ENCODE data around the gene TGFBR3. TPM values are rescaled to one million over a fixed set of nuclear protein-coding genes. Genes with fewer than 3 reads are reported as not detected.

The TGFBR3 gene
- total RNA-seq, 1 experiment from 2014 or later, result 3.1 TPM

GRCh38 chr1:91635763-91636162, 250.2 kb downstream of the TGFBR3 start:
- no peaks in the 10 kb centered on the region for H3K27me3 ChIP-seq (replicated peaks; ENCODE audit: insufficient read depth, low read depth, low read length, poor library complexity)
- no peak overlapping the region for H3K4me3 ChIP-seq (ENCODE audit: low read depth, low read length, poor library complexity, severe bottlenecking)
- TF ChIP-seq CTCF (conservative IDR thresholded peaks at IDR 0.05; ENCODE audit: low read depth, low read length) (no peak), EZH2 (IDR thresholded peaks at IDR 0.05; ENCODE audit: borderline replicate concordance, low read depth, low read length, poor library complexity, severe bottlenecking) (no peak)
- CTCF ChIA-PET, result no interaction called here
- DNase-seq (ENCODE audit: low spot score), result no peak
- no TSS peak for BruUV-seq (replicated peaks)
- no peak overlapping the region for H3K27ac ChIP-seq (ENCODE audit: low read depth, low read length, poor library complexity, severe bottlenecking)
- POLR2A ChIA-PET (ENCODE audit: low non-redundant PET), result no interaction called here
- no peaks in the 10 kb centered on the region for H3K4me1 ChIP-seq (ENCODE audit: insufficient read depth, low read length, poor library complexity, severe bottlenecking)
- no peaks in the 10 kb centered on the region for H3K9me3 ChIP-seq (ENCODE audit: low read depth, low read length, poor library complexity, severe bottlenecking)
- intact Hi-C loops (cut with micrococcal nuclease; ENCODE audit: unreplicated experiment), result no loop called here
- no peaks in the 10 kb centered on the region for H3K36me3 ChIP-seq (ENCODE audit: insufficient read depth, low read length, poor library complexity, severe bottlenecking)

GRCh38 chr1:91633438-91633837, 252.5 kb downstream of the TGFBR3 start:
- Histone ChIP-seq H3K4me1 (ENCODE audit: insufficient read depth, low read length, poor library complexity, severe bottlenecking) (no peaks in the 10 kb centered on the region), H3K27ac (ENCODE audit: low read depth, low read length, poor library complexity, severe bottlenecking) (no peak overlapping the region), H3K27me3 (replicated peaks; ENCODE audit: insufficient read depth, low read depth, low read length, poor library complexity) (no peaks in the 10 kb centered on the region), H3K9me3 (ENCODE audit: low read depth, low read length, poor library complexity, severe bottlenecking) (no peaks in the 10 kb centered on the region), H3K36me3 (ENCODE audit: insufficient read depth, low read length, poor library complexity, severe bottlenecking) (no peaks in the 10 kb centered on the region), H3K4me3 (ENCODE audit: low read depth, low read length, poor library complexity, severe bottlenecking) (no peak overlapping the region)
- intact Hi-C loops (cut with micrococcal nuclease; ENCODE audit: unreplicated experiment), result no loop called here
- no peak for DNase-seq (ENCODE audit: low spot score)
- no TSS peak for BruUV-seq (replicated peaks)
- POLR2A ChIA-PET (ENCODE audit: low non-redundant PET), result no interaction called here
- CTCF ChIA-PET, result no interaction called here
- TF ChIP-seq EZH2 (IDR thresholded peaks at IDR 0.05; ENCODE audit: borderline replicate concordance, low read depth, low read length, poor library complexity, severe bottlenecking), result no peak
- no peak for TF ChIP-seq CTCF (conservative IDR thresholded peaks at IDR 0.05; ENCODE audit: low read depth, low read length)

GRCh38 chr1:91631718-91632330, 254.1 kb downstream of the TGFBR3 start:
- TF ChIP-seq EZH2 (IDR thresholded peaks at IDR 0.05; ENCODE audit: borderline replicate concordance, low read depth, low read length, poor library complexity, severe bottlenecking), result no peak
- no peak for TF ChIP-seq CTCF (conservative IDR thresholded peaks at IDR 0.05; ENCODE audit: low read depth, low read length)
- no peaks in the 10 kb centered on the region for H3K27me3 ChIP-seq (replicated peaks; ENCODE audit: insufficient read depth, low read depth, low read length, poor library complexity)
- intact Hi-C loops (cut with micrococcal nuclease; ENCODE audit: unreplicated experiment), result no loop called here
- DNase-seq (ENCODE audit: low spot score), result no peak
- ChIA-PET CTCF (no interaction called here), POLR2A (ENCODE audit: low non-redundant PET) (no interaction called here)
- no peaks in the 10 kb centered on the region for H3K9me3 ChIP-seq (ENCODE audit: low read depth, low read length, poor library complexity, severe bottlenecking)
- no peak overlapping the region for H3K27ac ChIP-seq (ENCODE audit: low read depth, low read length, poor library complexity, severe bottlenecking)
- H3K4me1 ChIP-seq (ENCODE audit: insufficient read depth, low read length, poor library complexity, severe bottlenecking), result no peaks in the 10 kb centered on the region
- no peak overlapping the region for H3K4me3 ChIP-seq (ENCODE audit: low read depth, low read length, poor library complexity, severe bottlenecking)
- H3K36me3 ChIP-seq (ENCODE audit: insufficient read depth, low read length, poor library complexity, severe bottlenecking), result no peaks in the 10 kb centered on the region
- no TSS peak for BruUV-seq (replicated peaks)

Data from A673 (cell line).